Daoy (cell line): ENCODE measurements around the gene EZH1. TPM values are rescaled to one million over a fixed set of nuclear protein-coding genes. Genes with fewer than 3 reads are reported as not detected.

Experiments
- DNase-seq: peaks from one replicate; pipeline ENCODE4 v3.0.0-alpha.2; 2015; ENCODE audit warnings: low read depth
- total RNA-seq: library from RNA; depleted of rRNA; stranded (reverse); fragments of >200 nt; shearing (Covaris generic); gene quantifications from 2 replicates; pipeline ENCODE4 v1.2.3, GENCODE V29; 2014; rRNA removed

Gene EZH1
- total RNA-seq: 5.1 and 6.8 TPM in 2 replicates

- peak; percentile 94 for DNase-seq
Measured at GRCh38 chr17:42744806-42745617, at the start of gene EZH1. Gene EZH1 (minus strand): TSS chr17:42745040. CDS start chr17:42728941, 16,099 bp downstream.

DNA sequence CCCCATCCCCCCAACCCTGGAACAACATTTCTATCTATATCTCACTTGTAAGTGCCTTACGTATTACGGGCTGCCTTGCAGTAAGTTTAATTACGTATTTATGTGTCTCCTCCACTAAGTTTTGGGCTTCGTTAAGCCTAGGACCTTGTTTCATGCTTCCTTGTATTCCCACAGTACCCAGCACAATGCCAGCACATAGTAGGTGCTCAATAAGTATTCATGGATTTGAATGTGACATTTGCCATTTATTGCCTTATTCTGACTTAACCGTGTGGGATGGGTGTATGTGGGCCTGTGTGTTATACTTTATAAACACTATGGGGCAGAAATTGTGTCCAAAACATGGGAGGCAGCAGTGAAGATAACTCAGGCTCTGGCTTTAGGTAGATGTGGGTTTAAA lies 47.7 kb upstream of the EZH1 start:
- no peak for DNase-seq

GRCh38 chr17:42791948-42792347 lies 47.1 kb upstream of the EZH1 start:
- DNase-seq: no peak

- DNase-seq: no peak
Measured at GRCh38 chr17:42787266-42787665, 42.4 kb upstream of the EZH1 start.

GRCh38 chr17:42784811-42785592 lies 40.2 kb upstream of the EZH1 start:
- DNase-seq: no peak

- DNase-seq: no peak
Measured at GRCh38 chr17:42784409-42784808, 39.6 kb upstream of the EZH1 start.

- no peak for DNase-seq
Measured at GRCh38 chr17:42783791-42784138, 38.9 kb upstream of the EZH1 start.

GRCh38 chr17:42783062-42783790 lies 38.4 kb upstream of the EZH1 start:
- DNase-seq: peak; percentile 78

GRCh38 chr17:42782166-42783061 lies 37.6 kb upstream of the EZH1 start:
- no peak for DNase-seq

GRCh38 chr17:42781639-42782165 lies 36.9 kb upstream of the EZH1 start:
- no peak for DNase-seq

GRCh38 chr17:42780851-42781638 lies 36.2 kb upstream of the EZH1 start:
- no peak for DNase-seq

DNA sequence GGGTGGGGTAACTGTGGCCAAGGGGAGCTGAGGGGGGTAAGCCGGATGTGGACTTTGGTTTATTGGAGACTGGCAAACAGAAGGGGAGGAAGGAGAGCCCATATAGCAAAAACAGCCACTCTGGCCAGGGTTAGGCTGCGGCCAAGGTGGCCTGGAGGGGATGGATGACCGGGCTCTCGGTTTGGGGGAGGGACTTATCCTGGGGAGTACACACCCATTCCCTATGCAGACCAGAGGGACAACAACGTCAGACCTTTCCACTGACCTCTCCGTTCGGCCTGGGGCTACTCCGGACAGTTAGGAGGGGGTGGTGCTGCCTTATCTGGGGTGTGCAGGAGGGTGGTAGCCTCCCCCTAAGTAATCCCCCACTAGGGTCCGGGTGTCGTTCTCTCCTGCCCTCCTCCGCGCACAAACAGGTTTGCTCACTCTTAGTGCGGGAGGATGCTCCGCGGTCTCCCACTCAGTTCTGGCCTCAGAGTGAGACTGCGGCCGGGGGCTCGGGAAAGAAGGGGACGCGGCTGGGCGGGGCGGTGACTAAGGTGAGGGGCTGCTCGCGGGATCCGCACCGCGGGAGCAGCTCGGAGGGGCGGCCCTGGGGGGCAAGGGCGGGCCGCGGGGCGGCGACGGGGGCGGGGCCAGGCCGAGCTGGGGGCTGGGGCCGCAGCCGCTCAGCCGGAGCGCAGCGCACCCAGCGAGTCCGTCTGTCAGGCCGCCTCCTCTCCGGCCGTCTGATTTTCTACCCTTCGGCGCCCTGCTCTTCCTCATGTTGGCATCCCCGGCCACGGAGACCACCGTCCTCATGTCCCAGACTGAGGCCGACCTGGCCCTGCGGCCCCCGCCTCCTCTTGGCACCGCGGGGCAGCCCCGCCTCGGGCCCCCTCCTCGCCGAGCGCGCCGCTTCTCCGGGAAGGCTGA lies 35.4 kb upstream of the EZH1 start, which contains the start of gene WNK4:
Gene WNK4, plus strand, starts transcription at position 675 of the 915 bp plus-strand sequence. Its CDS starts 89 bp downstream, at position 764.
- peak; percentile 73 for DNase-seq

DNA sequence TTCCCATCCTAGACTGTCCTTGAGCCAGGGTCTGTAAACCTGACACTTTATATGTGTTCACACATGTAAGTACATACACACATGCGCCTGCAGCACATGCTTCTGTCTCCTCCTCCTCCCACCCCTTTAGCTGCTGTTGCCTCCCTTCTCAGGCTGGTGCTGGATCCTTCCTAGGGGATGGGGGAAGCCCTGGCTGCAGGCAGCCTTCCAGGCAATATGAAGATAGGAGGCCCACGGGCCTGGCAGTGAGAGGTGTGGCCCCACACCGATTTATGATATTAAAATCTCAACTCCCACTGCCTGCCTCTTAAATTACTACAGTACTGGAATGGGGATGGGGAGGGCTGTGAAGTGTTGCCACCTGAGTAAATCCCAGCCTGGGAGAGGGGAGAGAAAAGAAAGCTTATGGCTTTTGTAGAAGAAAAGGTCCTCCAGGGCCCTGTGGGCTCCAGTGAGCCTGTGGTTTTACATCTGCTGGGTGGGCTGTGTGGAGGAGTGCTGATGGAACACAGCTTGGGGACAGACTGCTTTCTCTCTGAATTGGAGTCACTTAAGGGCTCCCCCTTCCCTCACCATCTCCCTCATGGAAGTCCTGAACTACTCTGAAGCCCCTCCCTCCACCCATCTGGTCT lies 34.6 kb upstream of the EZH1 start:
- DNase-seq: no peak

DNA sequence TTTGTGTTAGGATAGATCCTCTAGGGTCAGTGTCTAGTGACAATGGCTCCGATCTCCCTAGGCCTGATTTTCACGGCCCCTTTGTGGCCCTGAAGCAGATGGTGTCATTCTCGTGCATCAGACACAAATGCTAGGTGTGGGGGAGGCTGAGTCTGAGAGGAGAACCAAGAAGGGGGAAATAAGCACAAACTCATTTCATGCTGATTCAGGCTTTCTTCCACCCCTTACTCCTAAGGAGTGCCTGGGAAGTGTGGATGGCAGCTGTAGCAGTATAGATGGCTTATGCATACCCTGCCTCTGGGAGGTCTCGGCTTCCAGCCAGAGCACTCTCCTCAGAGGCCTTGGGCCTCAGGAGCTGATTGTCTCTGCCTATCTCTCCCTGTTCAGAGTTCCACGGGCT lies 33.7 kb upstream of the EZH1 start:
- no peak for DNase-seq

DNA sequence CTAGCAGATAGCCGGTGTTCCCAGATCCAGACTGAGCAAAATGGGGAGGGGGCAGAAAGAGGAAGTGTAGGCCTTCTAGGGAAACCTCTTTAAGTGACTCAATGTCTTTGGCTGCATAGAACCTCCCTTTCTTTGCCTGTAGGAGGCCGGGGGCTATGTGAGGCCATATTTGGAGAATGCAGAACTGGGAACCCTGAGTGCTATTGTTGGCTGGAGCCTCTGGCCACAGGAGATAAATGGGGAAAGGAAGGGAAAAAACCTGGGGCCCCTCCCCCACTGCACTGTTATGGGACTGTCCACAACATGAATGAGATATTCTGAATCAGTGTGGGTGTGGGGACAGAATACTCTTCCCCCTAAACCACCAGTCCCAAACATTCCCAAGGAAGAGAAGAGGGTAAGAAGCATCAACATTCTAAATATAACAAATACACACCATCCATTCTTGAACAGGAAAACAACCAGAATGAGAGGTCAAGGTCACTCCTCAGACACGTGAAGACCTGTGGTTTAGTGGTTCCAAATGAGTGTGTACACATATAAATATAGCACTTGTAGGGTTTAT lies 30.8 kb upstream of the EZH1 start:
- DNase-seq: peak; percentile 88

DNA sequence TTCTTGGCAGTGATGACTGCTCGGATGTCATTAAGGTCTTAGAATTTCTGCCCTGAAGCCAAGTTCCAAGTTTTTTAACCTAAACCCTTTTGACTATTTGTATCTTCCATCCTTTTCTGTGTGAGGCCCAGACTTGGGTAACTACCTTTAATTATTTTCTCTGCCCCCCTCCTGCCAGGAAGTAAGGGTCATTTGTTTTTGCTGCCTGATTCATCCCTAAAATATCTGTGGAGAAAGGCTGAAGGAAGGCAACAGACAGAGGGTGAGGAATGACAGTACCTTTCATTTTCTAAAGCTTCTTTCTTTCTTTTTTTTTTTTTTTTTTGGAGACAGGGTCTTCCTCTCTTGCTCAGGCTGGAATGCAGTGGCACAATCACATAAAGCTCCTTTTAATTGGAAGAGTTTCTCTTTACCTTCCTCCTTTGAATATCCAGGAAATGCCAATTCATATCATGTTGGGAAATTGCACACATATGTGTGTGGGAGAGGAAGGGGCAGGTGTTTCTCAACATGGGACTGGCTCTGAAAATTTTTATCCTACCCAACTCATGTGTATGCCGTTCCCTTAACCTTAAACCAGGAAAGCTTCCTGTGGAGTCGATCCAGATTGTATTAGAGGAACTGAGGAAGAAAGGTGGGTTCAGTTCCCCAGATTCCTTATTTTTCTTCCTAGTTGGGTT lies 29.4 kb upstream of the EZH1 start:
- peak; percentile 69 for DNase-seq

GRCh38 chr17:42773290-42774035 lies 28.6 kb upstream of the EZH1 start, which contains the start of gene VPS25:
Gene VPS25 (plus strand): TSS chr17:42773449. CDS start chr17:42773476, 27 bp downstream.
- peak; percentile 83 for DNase-seq
